Right atrium auricular region (tissue), 2 donors: ENCODE results near the gene PLD1. TPM values are rescaled to one million over a fixed set of nuclear protein-coding genes. Genes with fewer than 3 reads are reported as not detected.

Experiments
- DNase-seq: peaks from one replicate; pipeline ENCODE4 v3.0.0-alpha.2; 2019; ENCODE audit warnings: low spot score
- H3K27ac ChIP-seq, 2 donors: fragments of 200-600 bp; sonication (generic); 1 replicate in 1 of 2; 2 replicates in 1 of 2; pipeline ENCODE4 v1.5.1; 2016 to 2019
- H3K27me3 ChIP-seq, 2 donors: fragments of 200-600 bp; sonication (generic); one replicate each; pipeline versions ENCODE4 v1.5.1 to v1.6.0; 2017 to 2019
- H3K36me3 ChIP-seq: fragments of 200-600 bp; sonication (generic); one replicate; pipeline ENCODE4 v1.5.1; 2016
- H3K4me1 ChIP-seq, 2 donors: fragments of 200-600 bp; sonication (generic); one replicate each; pipeline versions ENCODE4 v1.5.1 to v1.6.0; 2017 to 2019
- H3K4me3 ChIP-seq, 2 donors: fragments of 200-600 bp; sonication (generic); 1 replicate in 1 of 2; 2 replicates in 1 of 2; pipeline ENCODE4 v1.5.1; 2017 to 2019; ENCODE audit warnings: mild to moderate bottlenecking in 1 of 2, moderate library complexity in 1 of 2
- H3K9me3 ChIP-seq, 2 donors: fragments of 200-600 bp; sonication (generic); one replicate each; pipeline ENCODE4 v1.5.1; 2019
- total RNA-seq, 2 donors: library from RNA; depleted of rRNA; stranded (reverse); fragments of >200 nt; gene quantifications; one replicate each; pipeline ENCODE4 v1.1.0, GENCODE V29; 2016
- TF ChIP-seq, protein P1 (sequence below), 2 donors: fragments of 200-600 bp; sonication (generic); IDR thresholded peaks; one replicate each; pipeline ENCODE4 v1.5.1; 2019; ENCODE audit warnings: antibody characterized with exemption in 2 of 2

PLD1 gene
- total RNA-seq, 2 donors from 2014 or later: 64.5 to 111 TPM

- Histone ChIP-seq H3K27ac (peak overlapping the region in 1 of 2 donors; percentile 4), H3K4me1 (peaks cover 0 to 49% of the 10 kb centered on the region in 2 donors)
These were observed 24.8 kb upstream of the PLD1 start for GRCh38 chr3:171835116-171835515.

GRCh38 chr3:171834461-171834801, 24.1 kb upstream of the PLD1 start:
- Histone ChIP-seq H3K9me3 (no peaks in the 10 kb centered on the region), H3K27me3 (no peaks in the 10 kb centered on the region), H3K27ac (peak overlapping the region; percentile 33 to 47), H3K4me3 (no peak overlapping the region), H3K36me3 (no peaks in the 10 kb centered on the region), H3K4me1 (peaks cover 0 to 56% of the 10 kb centered on the region in 2 donors)
- TF ChIP-seq, protein P1, sequence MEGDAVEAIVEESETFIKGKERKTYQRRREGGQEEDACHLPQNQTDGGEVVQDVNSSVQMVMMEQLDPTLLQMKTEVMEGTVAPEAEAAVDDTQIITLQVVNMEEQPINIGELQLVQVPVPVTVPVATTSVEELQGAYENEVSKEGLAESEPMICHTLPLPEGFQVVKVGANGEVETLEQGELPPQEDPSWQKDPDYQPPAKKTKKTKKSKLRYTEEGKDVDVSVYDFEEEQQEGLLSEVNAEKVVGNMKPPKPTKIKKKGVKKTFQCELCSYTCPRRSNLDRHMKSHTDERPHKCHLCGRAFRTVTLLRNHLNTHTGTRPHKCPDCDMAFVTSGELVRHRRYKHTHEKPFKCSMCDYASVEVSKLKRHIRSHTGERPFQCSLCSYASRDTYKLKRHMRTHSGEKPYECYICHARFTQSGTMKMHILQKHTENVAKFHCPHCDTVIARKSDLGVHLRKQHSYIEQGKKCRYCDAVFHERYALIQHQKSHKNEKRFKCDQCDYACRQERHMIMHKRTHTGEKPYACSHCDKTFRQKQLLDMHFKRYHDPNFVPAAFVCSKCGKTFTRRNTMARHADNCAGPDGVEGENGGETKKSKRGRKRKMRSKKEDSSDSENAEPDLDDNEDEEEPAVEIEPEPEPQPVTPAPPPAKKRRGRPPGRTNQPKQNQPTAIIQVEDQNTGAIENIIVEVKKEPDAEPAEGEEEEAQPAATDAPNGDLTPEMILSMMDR (IDR thresholded peaks at IDR 0.05): no peak
- DNase-seq: no peak

More at GRCh38 chr3:171835116-171835515, 24.8 kb upstream of the PLD1 start:
- no peak overlapping the region for H3K4me3 ChIP-seq
- no peaks in the 10 kb centered on the region for H3K36me3 ChIP-seq
- TF ChIP-seq, protein P1 (IDR thresholded peaks at IDR 0.05): no peak
- no peaks in the 10 kb centered on the region for H3K9me3 ChIP-seq
- no peak for DNase-seq
- no peaks in the 10 kb centered on the region for H3K27me3 ChIP-seq

DNA sequence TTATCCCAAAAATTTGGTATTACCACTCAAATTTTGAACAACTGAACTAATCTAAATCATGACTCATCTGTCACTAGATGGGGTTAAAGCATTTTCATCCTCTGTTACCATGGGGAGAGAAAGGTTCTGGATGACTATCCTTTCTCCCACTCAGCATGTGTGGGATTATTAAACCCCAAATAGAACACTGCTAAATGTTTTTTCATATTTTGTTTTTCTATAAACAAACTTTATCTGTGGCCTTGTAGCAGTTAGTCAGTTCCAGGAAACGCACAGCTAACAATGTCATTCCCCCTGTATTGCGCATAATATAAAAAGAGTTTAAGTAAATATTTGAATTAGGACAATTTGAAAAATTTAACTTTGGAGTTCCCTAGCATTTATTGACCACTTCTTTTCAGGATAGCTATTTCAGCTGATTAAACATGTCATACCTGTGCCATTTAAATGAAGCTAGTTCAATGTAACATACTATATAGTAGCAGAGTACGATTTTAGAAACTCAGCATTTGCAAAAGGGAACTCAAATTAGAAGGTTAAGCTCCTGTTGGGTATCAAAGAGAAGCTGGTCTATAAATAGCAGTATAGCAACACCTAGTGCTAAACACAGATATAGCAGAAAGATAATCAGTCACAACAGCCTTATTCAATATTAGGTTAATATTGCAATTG, 23.6 kb upstream of the PLD1 start:
- peaks cover 0 to 61% of the 10 kb centered on the region in 2 donors for H3K4me1 ChIP-seq
- DNase-seq: no peak
- no peak overlapping the region for H3K4me3 ChIP-seq
- no peaks in the 10 kb centered on the region for H3K9me3 ChIP-seq
- H3K27ac ChIP-seq: peak overlapping the region; percentile 33 to 47
- TF ChIP-seq, protein P1 (IDR thresholded peaks at IDR 0.05): peak in 1 of 2 donors; percentile 48
- H3K36me3 ChIP-seq: no peaks in the 10 kb centered on the region
- no peaks in the 10 kb centered on the region for H3K27me3 ChIP-seq

DNA sequence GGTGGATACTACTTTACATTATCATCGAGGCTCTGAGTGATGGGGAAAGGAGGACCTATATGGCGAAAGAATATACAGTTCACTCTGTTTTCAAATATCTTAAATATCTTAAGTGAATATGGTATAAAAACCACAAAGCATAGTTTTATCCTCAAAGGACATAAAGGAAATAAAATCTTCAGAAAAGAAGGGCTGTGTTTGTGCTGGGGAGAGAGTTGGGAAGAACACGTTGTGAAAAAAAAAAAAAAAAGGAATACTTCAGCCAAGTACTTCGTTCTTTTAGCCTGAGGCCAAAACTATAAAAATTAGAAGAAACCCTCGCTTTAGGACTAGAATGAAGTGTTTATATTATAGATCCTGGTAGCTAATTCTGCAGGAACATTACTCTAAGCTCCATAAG, 22.7 kb upstream of the PLD1 start:
- H3K9me3 ChIP-seq: no peaks in the 10 kb centered on the region
- TF ChIP-seq, protein P1 (IDR thresholded peaks at IDR 0.05): no peak
- no peaks in the 10 kb centered on the region for H3K36me3 ChIP-seq
- peak overlapping the region; percentile 20 to 33 for H3K27ac ChIP-seq
- peaks cover 0 to 52% of the 10 kb centered on the region in 2 donors for H3K4me1 ChIP-seq
- DNase-seq: no peak
- no peak overlapping the region for H3K4me3 ChIP-seq
- no peaks in the 10 kb centered on the region for H3K27me3 ChIP-seq

- Histone ChIP-seq H3K36me3 (no peaks in the 10 kb centered on the region), H3K9me3 (no peaks in the 10 kb centered on the region), H3K4me3 (no peak overlapping the region), H3K27me3 (no peaks in the 10 kb centered on the region), H3K27ac (no peak overlapping the region), H3K4me1 (peaks cover 0 to 45% of the 10 kb centered on the region in 2 donors)
- TF ChIP-seq, protein P1 (IDR thresholded peaks at IDR 0.05): no peak
- DNase-seq: no peak
These were observed 21.7 kb upstream of the PLD1 start for GRCh38 chr3:171831936-171832335.

GRCh38 chr3:171830518-171830875, 20.2 kb upstream of the PLD1 start:
- H3K36me3 ChIP-seq: no peaks in the 10 kb centered on the region
- H3K4me3 ChIP-seq: no peak overlapping the region
- H3K27me3 ChIP-seq: no peaks in the 10 kb centered on the region
- peaks cover 0 to 37% of the 10 kb centered on the region in 2 donors for H3K4me1 ChIP-seq
- TF ChIP-seq, protein P1 (IDR thresholded peaks at IDR 0.05): no peak
- peak overlapping the region; percentile 45 to 64 for H3K27ac ChIP-seq
- DNase-seq: no peak
- H3K9me3 ChIP-seq: no peaks in the 10 kb centered on the region
